Ovary (tissue), 3 donors: ENCODE results near the gene ARHGEF17.

Experiments
- EP300 ChIP-seq: sonication (generic); formaldehyde crosslinking; IDR thresholded peaks from one replicate; pipeline ENCODE4 v1.6.1; 2017; ENCODE audit warnings: antibody characterized with exemption
- POLR2A ChIP-seq: fragments of 450-650 bp; IDR thresholded peaks from one replicate; pipeline ENCODE4 v1.6.1; 2017; ENCODE audit warnings: antibody characterized with exemption, mild to moderate bottlenecking, moderate library complexity
- TF ChIP-seq, protein P1 (sequence below), 3 donors: fragments of 450-650 bp in 2 of 3; fragments of 200-600 bp in 1 of 3; IDR thresholded peaks; one replicate each; pipeline versions ENCODE4 v1.5.1 to v1.8.0; 2016 to 2022; ENCODE audit warnings: antibody characterized with exemption in 3 of 3, mild to moderate bottlenecking in 1 of 3
- donor health status: DM: no; HTN: no; CAD: no.

DNA sequence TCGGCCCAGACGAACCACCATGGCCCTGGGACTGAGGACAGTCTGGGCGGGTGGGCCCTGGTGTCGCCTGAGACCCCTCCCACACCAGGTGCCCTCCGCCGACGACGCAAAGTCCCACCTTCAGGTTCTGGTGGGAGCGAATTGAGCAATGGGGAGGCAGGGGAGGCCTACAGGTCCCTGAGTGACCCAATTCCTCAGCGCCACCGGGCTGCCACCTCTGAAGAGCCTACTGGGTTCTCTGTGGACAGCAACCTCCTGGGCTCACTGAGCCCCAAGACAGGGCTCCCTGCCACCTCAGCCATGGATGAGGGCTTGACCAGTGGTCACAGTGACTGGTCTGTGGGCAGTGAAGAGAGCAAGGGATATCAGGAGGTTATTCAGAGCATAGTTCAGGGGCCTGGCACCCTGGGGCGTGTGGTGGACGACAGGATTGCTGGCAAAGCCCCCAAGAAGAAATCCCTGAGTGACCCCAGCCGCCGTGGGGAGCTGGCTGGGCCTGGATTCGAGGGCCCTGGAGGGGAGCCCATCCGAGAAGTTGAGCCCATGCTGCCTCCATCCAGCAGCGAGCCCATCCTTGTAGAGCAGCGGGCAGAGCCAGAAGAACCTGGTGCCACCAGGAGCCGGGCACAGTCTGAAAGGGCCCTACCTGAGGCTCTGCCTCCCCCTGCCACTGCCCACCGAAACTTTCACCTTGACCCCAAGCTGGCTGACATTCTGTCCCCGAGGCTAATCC lies 2.8 kb downstream of the ARHGEF17 start:
- TF ChIP-seq, protein P1, sequence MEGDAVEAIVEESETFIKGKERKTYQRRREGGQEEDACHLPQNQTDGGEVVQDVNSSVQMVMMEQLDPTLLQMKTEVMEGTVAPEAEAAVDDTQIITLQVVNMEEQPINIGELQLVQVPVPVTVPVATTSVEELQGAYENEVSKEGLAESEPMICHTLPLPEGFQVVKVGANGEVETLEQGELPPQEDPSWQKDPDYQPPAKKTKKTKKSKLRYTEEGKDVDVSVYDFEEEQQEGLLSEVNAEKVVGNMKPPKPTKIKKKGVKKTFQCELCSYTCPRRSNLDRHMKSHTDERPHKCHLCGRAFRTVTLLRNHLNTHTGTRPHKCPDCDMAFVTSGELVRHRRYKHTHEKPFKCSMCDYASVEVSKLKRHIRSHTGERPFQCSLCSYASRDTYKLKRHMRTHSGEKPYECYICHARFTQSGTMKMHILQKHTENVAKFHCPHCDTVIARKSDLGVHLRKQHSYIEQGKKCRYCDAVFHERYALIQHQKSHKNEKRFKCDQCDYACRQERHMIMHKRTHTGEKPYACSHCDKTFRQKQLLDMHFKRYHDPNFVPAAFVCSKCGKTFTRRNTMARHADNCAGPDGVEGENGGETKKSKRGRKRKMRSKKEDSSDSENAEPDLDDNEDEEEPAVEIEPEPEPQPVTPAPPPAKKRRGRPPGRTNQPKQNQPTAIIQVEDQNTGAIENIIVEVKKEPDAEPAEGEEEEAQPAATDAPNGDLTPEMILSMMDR (IDR thresholded peaks at IDR 0.05): no peak
- no peak for TF ChIP-seq EP300
- TF ChIP-seq POLR2A: no peak
